Amniotic epithelial cell (primary cell): ENCODE data around the gene PSMG1.
"Not testable (repeated sequence)": the region's sequence is repeated elsewhere in the genome, so short reads cannot be mapped to it uniquely, and the experiment has no call there.

Source experiments
- DNase-seq: peaks from one replicate; pipeline ENCODE4 v3.0.0-alpha.2; 2010; ENCODE audit warnings: low read depth

The PSMG1 gene

GRCh38 chr21:39188521-39189139, 5.4 kb upstream of the PSMG1 start:
- DNase-seq: peak; percentile 8

GRCh38 chr21:39187141-39187540, 3.9 kb upstream of the PSMG1 start:
- DNase-seq: no peak

- DNase-seq: no peak
Observed at GRCh38 chr21:39186676-39187075, 3.4 kb upstream of the PSMG1 start.

GRCh38 chr21:39185157-39185556, 1.9 kb upstream of the PSMG1 start:
- no peak for DNase-seq

GRCh38 chr21:39184050-39184980, 1.1 kb upstream of the PSMG1 start:
- no peak for DNase-seq

- no peak for DNase-seq
Observed at GRCh38 chr21:39182484-39183271, 573 bp downstream of the PSMG1 start.

- no peak for DNase-seq
Observed at GRCh38 chr21:39182016-39182415, 1.2 kb downstream of the PSMG1 start.

- no peak for DNase-seq
Observed at GRCh38 chr21:39181205-39181818, 1.9 kb downstream of the PSMG1 start.

GRCh38 chr21:39180429-39181019, 2.7 kb downstream of the PSMG1 start:
- DNase-seq: no peak

- no peak for DNase-seq
Observed at GRCh38 chr21:39178421-39178820, 4.8 kb downstream of the PSMG1 start.

GRCh38 chr21:39176271-39176709, 7.0 kb downstream of the PSMG1 start:
- no peak for DNase-seq

- DNase-seq: no peak
Observed at GRCh38 chr21:39175665-39176064, 7.6 kb downstream of the PSMG1 start.

- peak; percentile 21 for DNase-seq
Observed at GRCh38 chr21:39175154-39175553, 8.1 kb downstream of the PSMG1 start.

GRCh38 chr21:39173716-39174680, 9.3 kb downstream of the PSMG1 start:
- no peak for DNase-seq

- DNase-seq: no peak
Observed at GRCh38 chr21:39169906-39170305, 13.3 kb downstream of the PSMG1 start.

- DNase-seq: no peak
Observed at GRCh38 chr21:39168800-39169199, 14.5 kb downstream of the PSMG1 start.

- no peak for DNase-seq
Observed at GRCh38 chr21:39164523-39164922, 18.7 kb downstream of the PSMG1 start.

- DNase-seq: peak; percentile 29
Observed at GRCh38 chr21:39161064-39161463, 22.2 kb downstream of the PSMG1 start.

GRCh38 chr21:39159342-39160063, 23.7 kb downstream of the PSMG1 start:
- DNase-seq: peak; percentile 96

GRCh38 chr21:39157241-39157640, 26.0 kb downstream of the PSMG1 start:
- not testable (repeated sequence) for DNase-seq
